ENCODE results near the gene LAPTM4A.

The LAPTM4A gene

GRCh38 chr2:19991895-19992294 is 59.5 kb downstream of the LAPTM4A start:
- POLR2A ChIA-PET (ENCODE audit: low non-redundant PET): no interaction called here
- TF ChIP-seq CTCF (conservative IDR thresholded peaks at IDR 0.05; ENCODE audit: low read depth): no peak
- no peak for DNase-seq (ENCODE audit: low spot score)
- H3K27ac ChIP-seq: no peak overlapping the region
- CTCF ChIA-PET: interaction anchor here (0.6 kb wide), 1 partner anchor 111 kb away, joined by 5 read pairs; no protein-coding TSS in a partner anchor

GRCh38 chr2:19990416-19990728 is 61.1 kb downstream of the LAPTM4A start:
- no peak for TF ChIP-seq CTCF (conservative IDR thresholded peaks at IDR 0.05; ENCODE audit: low read depth)
- H3K27ac ChIP-seq: peak overlapping the region; percentile 82
- DNase-seq (ENCODE audit: low spot score): no peak
- ChIA-PET POLR2A (ENCODE audit: low non-redundant PET) (no interaction called here), CTCF (no interaction called here)

GRCh38 chr2:19989667-19990415 is 61.6 kb downstream of the LAPTM4A start, which contains the start of gene WDR35:
Gene WDR35, minus strand, starts transcription at chr2:19990105. Its CDS starts 90 bp downstream, at chr2:19990015.
- CTCF ChIA-PET: interaction anchor here (0.8 kb wide), 1 partner anchor 172 kb away, joined by 3 read pairs; no protein-coding TSS in a partner anchor
- H3K27ac ChIP-seq: peak within 1 kb of the TSS; percentile 82
- POLR2A ChIA-PET (ENCODE audit: low non-redundant PET): no interaction called here
- TF ChIP-seq CTCF (conservative IDR thresholded peaks at IDR 0.05; ENCODE audit: low read depth): no peak
- DNase-seq (ENCODE audit: low spot score): peak; percentile 98

- POLR2A ChIA-PET (ENCODE audit: low non-redundant PET): no interaction called here
- TF ChIP-seq CTCF (conservative IDR thresholded peaks at IDR 0.05; ENCODE audit: low read depth): no peak
- H3K27ac ChIP-seq: peak overlapping the region; percentile 82
- no peak for DNase-seq (ENCODE audit: low spot score)
- CTCF ChIA-PET: interaction anchor here (0.8 to 0.9 kb wide), 2 partner anchors 172 to 672 kb away, joined by 3 read pairs; no protein-coding TSS in a partner anchor
Observed at GRCh38 chr2:19989342-19989666, 62.1 kb downstream of the LAPTM4A start.

- CTCF ChIA-PET: interaction anchor here (0.8 to 0.9 kb wide), 2 partner anchors 173 to 673 kb away, joined by 3 read pairs; no protein-coding TSS in a partner anchor
- H3K27ac ChIP-seq: no peak overlapping the region
Observed at GRCh38 chr2:19988600-19988999, 62.8 kb downstream of the LAPTM4A start.

GRCh38 chr2:19987936-19988335 is 63.5 kb downstream of the LAPTM4A start:
- no peak for TF ChIP-seq CTCF (conservative IDR thresholded peaks at IDR 0.05; ENCODE audit: low read depth)
- no peak for DNase-seq (ENCODE audit: low spot score)
- no peak overlapping the region for H3K27ac ChIP-seq
- ChIA-PET POLR2A (ENCODE audit: low non-redundant PET) (no interaction called here), CTCF (no interaction called here)

More at GRCh38 chr2:19988600-19988999, 62.8 kb downstream of the LAPTM4A start:
- peak; percentile 12 for DNase-seq (ENCODE audit: low spot score)
- POLR2A ChIA-PET (ENCODE audit: low non-redundant PET): no interaction called here
- no peak for TF ChIP-seq CTCF (conservative IDR thresholded peaks at IDR 0.05; ENCODE audit: low read depth)

All from RWPE1 (cell line).